CD1c-positive myeloid dendritic cell (primary cell): ENCODE measurements around the gene SNTN.

Experiments
- DNase-seq: peaks from one replicate; pipeline ENCODE4 v3.0.0-alpha.2; 2016; ENCODE audit errors: extremely low spot score

SNTN gene

DNA sequence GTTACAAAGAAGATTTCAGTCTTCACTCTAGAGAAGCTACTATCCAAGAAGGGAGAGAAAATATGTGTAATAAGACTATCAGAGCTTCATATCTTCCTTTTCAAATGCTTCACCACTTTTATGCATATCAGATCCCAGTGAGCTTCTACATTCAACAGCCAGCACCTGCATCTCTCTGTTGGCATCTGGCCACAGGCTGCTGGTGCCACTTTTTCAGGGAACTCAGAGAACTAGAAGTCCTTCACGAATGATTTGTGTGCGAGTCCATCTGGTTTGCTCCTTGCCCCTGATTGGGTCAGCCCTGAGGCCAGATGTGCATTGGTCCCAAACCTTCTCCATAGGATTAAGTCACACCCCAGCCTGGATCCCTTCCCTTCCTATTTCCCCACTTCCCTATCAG lies 22.1 kb downstream of the SNTN start:
- DNase-seq, result no peak

GRCh38 chr3:63679186-63679585 lies 26.7 kb downstream of the SNTN start:
- peak; percentile 7 for DNase-seq

DNA sequence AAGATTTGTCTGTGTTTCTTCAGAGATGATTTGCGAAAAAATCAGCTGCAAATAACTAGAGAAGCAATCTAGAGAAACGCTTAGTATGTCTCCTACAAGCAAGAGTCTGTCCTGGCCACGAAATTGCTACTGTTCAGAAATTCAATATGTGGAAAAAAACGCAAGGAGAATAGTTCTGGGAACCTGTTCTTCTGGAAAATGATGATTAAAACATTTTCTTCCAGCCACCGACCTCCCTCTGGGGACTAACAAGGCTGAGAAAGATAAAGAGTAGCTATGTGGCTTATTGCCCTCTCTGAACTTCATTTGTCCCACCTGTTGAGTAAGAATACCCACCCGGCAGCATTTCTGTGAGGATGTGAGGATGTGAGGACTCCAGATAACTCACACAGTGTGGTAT lies 31.6 kb downstream of the SNTN start:
- no peak for DNase-seq

DNA sequence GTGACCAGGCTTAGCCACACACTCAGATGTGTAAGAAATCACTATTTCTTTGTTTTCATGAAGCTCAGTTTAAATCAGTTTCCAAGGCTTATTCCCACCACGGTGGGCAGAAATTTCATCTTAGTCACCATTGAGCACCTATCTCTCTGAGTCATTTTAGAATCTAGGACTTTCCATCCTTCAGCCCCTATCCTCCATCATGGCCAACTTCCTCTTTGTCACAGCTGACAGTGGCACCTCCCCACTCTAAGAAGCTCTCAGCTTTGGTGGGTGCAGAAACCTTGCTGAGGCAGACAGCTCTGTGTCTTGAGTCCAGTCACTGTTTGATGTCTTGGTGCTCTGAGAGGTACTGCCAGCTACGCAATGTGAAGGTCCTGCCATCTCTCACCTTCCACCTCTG lies 32.9 kb downstream of the SNTN start:
- DNase-seq, result no peak

DNA sequence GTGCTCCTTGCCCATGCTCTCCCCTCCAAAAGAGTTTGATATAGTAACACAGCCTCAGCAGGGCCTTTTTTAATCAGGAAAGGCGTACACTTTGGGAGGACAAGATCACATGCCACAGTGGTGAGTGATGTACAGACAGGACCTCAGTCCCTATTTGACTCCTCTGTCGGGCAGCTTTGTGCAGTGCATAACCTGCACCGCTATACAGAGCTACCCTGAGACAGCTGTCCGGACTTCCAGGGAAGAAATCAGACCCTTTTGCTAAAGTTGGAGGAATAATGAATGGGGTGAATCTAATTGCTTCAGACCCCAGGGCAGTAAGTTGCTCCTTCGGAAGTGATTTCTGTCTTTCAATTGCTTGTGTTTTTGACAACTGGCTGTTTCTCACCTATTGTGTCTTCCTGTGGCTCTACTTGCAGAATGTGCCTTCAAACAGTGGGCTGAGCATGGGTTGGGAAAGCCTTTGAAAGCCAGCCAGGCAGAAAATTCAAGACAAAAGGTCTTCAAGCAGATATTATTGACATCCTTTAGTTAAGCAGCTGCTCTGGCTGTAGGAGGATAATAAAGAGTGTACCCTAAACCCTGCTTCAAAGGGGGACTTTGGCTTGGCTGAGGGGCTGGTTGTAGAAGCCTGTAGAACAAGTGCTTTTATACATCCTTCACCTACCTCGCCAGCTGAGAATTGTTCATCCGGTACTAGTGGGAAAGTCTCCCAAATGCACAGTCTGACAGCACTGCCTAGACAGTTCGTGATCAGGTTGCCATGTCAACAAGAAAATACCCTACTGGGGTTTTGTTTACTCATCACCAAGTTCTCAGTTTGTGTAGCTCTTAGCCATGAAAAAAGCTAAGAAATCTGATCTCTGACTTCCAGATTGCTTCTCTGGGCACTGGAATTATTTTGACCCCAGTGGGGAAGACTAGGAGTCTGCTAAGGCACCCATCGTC lies 35.1 kb downstream of the SNTN start:
- no peak for DNase-seq

- no peak for DNase-seq
Measured at GRCh38 chr3:63689285-63689684, 36.8 kb downstream of the SNTN start.

- no peak for DNase-seq
Measured at GRCh38 chr3:63693351-63693750, 40.9 kb downstream of the SNTN start.

DNA sequence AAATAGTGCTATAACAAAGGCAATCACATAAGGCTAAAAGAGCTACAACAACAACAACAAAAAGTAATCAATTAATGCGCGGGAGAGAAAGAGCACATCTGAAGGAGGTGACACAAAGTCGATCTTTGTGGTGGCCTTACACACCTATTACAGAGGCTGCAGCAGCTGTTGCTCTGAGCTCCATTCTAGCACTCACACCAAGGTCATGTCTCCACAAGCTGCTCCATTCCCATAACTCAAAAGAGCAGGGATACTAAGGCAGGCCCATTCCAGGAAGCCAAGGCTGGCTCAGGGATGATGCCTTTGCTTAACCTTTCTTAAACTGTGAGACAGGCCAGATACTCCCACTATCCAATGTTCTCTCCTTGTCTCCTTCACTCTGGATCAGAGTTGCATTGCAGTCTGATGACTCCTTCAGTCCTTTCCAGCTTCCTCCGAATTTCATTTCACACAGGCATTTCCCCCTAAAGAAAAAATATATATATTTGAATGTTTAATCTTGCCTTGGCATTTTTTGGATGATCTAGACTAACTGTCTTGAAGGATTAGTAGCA lies 52.7 kb downstream of the SNTN start:
- no peak for DNase-seq

- no peak for DNase-seq
Measured at GRCh38 chr3:63706321-63707085, 54.0 kb downstream of the SNTN start.

- no peak for DNase-seq
Measured at GRCh38 chr3:63707731-63708130, 55.3 kb downstream of the SNTN start.

DNA sequence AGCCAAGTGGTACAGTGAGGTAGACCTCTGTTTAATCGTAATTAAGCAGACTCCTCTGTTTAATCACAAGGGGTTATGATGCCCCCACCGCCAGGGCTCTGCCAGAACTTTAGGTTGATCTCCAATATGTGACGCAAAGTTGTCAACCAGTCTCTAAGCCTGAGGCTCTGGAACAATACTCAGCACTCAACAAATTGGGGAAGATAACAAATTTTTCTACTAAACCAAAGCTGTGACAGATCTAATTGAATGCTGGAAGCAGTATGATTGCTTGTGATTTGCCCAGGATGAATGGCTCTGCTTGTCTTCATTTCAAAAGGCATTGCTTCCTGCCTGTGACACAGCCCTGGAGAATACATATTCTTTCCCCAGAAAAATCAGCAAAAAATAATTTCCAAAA lies 57.1 kb downstream of the SNTN start:
- no peak for DNase-seq
